Measurements from ENCODE around the gene DCHS1. TPM values are rescaled to one million over a fixed set of nuclear protein-coding genes. Genes with fewer than 3 reads are reported as not detected.

Gene DCHS1
- total and polyA plus RNA-seq, 9 of the 15 experiments (the other 6 are each of a cell fraction or from before 2014, with no cell fraction given) = 0.04 to 0.49 (median 0.14) TPM; not detected in 2

DNA sequence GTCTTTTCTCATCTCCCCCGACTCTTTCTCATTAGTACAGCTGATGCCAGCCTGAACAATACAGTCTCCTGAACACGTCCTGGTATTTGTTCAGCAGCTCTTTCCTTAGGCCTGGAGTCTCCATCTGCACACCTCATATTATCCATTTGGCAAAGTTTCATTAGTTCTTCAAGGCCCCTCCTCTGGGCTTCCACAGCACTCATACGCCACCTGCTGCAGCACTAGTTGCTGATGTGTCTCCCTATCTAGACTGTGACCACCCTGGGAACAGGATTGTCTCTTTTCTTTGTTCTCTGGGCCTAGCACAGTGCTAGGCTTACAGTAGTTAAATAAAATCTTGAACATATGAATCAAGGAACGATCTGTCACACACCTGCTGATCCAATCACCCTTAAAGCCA is 17.2 kb downstream of the DCHS1 start (continued):
- TF ChIP-seq, protein P1, sequence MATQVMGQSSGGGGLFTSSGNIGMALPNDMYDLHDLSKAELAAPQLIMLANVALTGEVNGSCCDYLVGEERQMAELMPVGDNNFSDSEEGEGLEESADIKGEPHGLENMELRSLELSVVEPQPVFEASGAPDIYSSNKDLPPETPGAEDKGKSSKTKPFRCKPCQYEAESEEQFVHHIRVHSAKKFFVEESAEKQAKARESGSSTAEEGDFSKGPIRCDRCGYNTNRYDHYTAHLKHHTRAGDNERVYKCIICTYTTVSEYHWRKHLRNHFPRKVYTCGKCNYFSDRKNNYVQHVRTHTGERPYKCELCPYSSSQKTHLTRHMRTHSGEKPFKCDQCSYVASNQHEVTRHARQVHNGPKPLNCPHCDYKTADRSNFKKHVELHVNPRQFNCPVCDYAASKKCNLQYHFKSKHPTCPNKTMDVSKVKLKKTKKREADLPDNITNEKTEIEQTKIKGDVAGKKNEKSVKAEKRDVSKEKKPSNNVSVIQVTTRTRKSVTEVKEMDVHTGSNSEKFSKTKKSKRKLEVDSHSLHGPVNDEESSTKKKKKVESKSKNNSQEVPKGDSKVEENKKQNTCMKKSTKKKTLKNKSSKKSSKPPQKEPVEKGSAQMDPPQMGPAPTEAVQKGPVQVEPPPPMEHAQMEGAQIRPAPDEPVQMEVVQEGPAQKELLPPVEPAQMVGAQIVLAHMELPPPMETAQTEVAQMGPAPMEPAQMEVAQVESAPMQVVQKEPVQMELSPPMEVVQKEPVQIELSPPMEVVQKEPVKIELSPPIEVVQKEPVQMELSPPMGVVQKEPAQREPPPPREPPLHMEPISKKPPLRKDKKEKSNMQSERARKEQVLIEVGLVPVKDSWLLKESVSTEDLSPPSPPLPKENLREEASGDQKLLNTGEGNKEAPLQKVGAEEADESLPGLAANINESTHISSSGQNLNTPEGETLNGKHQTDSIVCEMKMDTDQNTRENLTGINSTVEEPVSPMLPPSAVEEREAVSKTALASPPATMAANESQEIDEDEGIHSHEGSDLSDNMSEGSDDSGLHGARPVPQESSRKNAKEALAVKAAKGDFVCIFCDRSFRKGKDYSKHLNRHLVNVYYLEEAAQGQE (IDR thresholded peaks at IDR 0.05; ENCODE audit: borderline replicate concordance) = peak; percentile 65
- TF ChIP-seq, protein P1 (CRISPR knock-in tag; IDR thresholded peaks at IDR 0.05; ENCODE audit: low read depth) = no peak
- TF ChIP-seq ZNF699 (CRISPR knock-in tag; IDR thresholded peaks at IDR 0.05; ENCODE audit: insufficient replicate concordance) = no peak
- TF ChIP-seq RAD21 (CRISPR knock-in tag; conservative IDR thresholded peaks at IDR 0.05 in 1 of 2, IDR thresholded peaks at IDR 0.05 in 1 of 2) = peak; percentile 32 to 78; a peak in 3 of 4 replicates
- peak; percentile 71; the same call in 1 of the 2 replicates for TF ChIP-seq ZNF134 (CRISPR knock-in tag; conservative IDR thresholded peaks at IDR 0.05)
- TF ChIP-seq ZNF24 (IDR thresholded peaks at IDR 0.05) = peak; percentile 87

Measured in K562 (cell line).